Large intestine (tissue), 3 donors: ENCODE measurements around the gene MORN4. TPM values are rescaled to one million over a fixed set of nuclear protein-coding genes. Genes with fewer than 3 reads are reported as not detected.
"Not testable (repeated sequence)": the region's sequence is repeated elsewhere in the genome, so short reads cannot be mapped to it uniquely, and the experiment has no call there.

ENCODE experiments used
- DNase-seq, 2 donors: peaks; one replicate each; pipeline versions ENCODE4 v3.0.0 to v3.0.0-alpha.2; 2013
- H3K27ac ChIP-seq: one replicate; pipeline ENCODE4 v1.5.1; 2013; ENCODE audit warnings: low read length
- H3K27me3 ChIP-seq: 2 replicates; pipeline ENCODE4 v1.6.1; 2013; ENCODE audit warnings: low read length; ENCODE audit not compliant: control insufficient read depth, insufficient read depth
- H3K36me3 ChIP-seq: 2 replicates; pipeline ENCODE4 v1.6.1; 2013; ENCODE audit warnings: low read length; ENCODE audit not compliant: control insufficient read depth, insufficient read depth
- H3K4me1 ChIP-seq: one replicate; pipeline ENCODE4 v1.6.1; 2013; ENCODE audit warnings: low read length; ENCODE audit not compliant: control insufficient read depth, insufficient read depth
- H3K4me3 ChIP-seq: one replicate; pipeline ENCODE4 v1.5.1; 2013; ENCODE audit warnings: low read length
- H3K9me3 ChIP-seq: one replicate; pipeline ENCODE4 v1.6.1; 2013; ENCODE audit warnings: mild to moderate bottlenecking, low read depth, low read length, moderate library complexity; ENCODE audit not compliant: control insufficient read depth
- WGBS: methylation state at CpG from one replicate; pipeline ENCODE4 v1.1.5; 2013; ENCODE audit warnings: low lambda C conversion rate; ENCODE audit not compliant: insufficient coverage; 5-methylcytosine and 5-hydroxymethylcytosine counted together
- polyA plus RNA-seq: library from polyadenylated mRNA; unstranded; fragments of 120-200 nt; gene quantifications from one replicate; pipeline ENCODE4 v1.2.1, GENCODE V29; 2013

Gene MORN4
- polyA plus RNA-seq, 1 donor: 18.7 TPM

DNA sequence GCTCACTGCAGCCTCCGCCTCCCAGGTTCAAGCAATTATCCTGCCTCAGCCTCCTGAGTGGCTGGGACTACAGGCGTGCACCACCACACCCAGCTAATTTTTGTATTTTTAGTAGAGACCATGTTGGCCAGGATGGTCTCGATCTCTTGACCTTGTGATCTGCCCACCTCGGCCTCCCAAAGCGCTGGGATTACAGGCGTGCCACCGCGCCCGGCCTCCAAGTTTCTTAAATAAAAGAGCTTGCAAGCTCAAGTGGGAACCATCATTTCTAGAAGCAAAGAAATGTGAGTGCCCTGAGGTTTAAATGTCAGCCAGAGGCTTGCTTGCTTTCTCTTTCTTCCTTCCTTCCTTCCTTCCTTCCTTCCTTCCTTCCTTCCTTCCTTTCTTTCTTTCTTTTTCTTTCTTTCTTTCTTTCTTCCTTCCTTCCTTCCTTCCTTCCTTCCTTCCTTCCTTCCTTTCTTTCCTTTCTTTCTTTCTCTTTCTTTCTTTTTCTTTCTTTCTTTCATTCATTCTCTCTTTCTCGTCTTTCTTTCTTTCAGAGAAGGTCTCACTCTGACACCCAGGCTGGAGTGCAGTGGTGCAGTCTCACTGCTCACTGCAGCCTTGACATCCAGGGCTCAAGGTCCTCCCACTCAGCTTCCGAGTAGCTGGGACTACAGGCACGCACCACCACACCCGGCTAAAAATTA, 9.3 kb upstream of the MORN4 start:
- H3K27ac ChIP-seq, H3K4me3 ChIP-seq, H3K27me3 ChIP-seq, H3K9me3 ChIP-seq, H3K4me1 ChIP-seq, DNase-seq: not testable (repeated sequence)
- H3K36me3 ChIP-seq: peaks cover 19% of the 10 kb centered on the region
- WGBS: 89% methylated on average over 1 of the region's 13 CpGs

DNA sequence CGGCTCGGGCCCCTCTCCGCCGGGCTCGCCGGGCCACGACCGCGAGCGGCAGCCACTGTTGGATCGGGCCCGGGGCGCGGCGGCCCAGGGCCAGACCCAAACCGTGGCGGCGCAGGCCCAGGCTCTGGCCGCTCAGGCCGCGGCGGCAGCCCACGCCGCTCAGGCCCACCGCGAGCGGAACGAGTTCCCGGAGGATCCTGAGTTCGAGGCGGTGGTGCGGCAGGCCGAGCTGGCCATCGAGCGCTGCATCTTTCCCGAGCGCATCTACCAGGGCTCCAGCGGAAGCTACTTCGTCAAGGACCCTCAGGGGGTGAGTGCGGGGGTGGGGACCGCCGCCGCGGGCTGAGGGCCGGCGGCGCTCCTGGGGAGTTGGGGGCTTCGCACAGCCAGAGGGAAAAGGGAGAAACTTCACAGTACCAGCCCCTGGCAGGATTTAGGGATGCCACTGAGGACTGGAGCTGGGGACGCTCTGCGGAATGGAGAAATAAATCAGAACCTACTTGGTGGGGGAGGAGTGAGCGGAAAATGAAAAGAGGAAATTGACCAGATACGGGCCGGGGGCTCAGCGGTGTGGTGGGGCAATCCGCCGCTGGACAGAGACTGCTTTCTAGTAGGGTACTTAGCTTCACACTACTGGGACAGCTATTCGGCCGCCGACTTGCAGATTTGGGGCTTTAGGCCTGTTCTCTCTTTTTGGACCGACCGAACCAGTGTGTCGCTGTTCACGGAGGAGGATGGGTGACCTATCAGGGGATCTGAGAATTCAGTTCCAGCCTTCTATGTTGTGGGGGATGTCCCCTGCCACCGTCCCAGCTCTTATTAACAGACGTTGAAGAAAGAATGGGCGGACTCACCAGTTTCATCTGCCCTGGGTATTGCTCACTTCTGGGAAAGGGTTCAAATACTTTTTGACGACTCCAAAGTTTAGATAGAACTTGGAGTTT, 7.8 kb upstream of the MORN4 start:
- 0% methylated on average over 2 of the region's 67 CpGs for WGBS
- H3K36me3 ChIP-seq: peaks cover 19% of the 10 kb centered on the region
- peak overlapping the region; percentile 64 for H3K4me3 ChIP-seq
- no peaks in the 10 kb centered on the region for H3K27me3 ChIP-seq
- peak in 1 of 2 donors; percentile 49 for DNase-seq
- no peaks in the 10 kb centered on the region for H3K9me3 ChIP-seq
- H3K27ac ChIP-seq: peak overlapping the region; percentile 49
- H3K4me1 ChIP-seq: peaks cover 5% of the 10 kb centered on the region

DNA sequence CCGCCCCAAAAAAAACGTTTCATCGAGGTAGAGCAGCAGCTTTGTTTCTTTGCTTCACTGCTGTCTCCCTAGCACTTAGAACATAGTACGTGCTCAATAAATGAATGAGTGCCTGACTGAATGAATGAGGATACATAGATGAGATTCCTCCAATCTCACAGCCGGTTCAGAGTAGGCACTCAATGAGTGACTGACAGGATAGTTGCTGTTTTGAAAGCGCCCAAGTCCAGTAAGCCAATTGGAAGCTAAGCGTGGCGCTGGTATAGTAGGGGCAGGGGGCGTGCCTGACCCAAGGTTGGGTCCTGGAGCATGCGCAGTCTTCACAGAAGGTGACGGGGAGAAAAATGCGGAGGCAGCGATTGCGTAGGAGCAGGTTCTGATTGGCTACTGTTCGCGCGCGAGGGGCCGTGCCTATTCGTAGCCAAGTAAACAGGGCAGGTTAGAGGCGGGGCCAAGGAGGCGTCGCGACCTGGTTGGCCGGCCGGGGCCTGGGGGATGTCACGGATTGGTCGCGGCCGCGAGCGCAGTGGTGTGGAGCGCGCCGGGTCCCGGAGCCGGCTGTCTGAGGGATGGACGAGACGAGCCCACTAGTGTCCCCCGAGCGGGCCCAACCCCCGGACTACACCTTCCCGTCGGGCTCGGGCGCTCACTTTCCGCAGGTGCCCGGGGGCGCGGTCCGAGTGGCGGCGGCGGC, 7.0 kb upstream of the MORN4 start, which contains the start of gene PI4K2A:
Gene PI4K2A, plus strand, starts transcription at position 498 of the 694 bp plus-strand sequence. Its CDS starts 72 bp downstream, at position 570.
- 17% methylated on average over 1 of the region's 54 CpGs for WGBS
- H3K27ac ChIP-seq: peak within 1 kb of the TSS; percentile 55

DNA sequence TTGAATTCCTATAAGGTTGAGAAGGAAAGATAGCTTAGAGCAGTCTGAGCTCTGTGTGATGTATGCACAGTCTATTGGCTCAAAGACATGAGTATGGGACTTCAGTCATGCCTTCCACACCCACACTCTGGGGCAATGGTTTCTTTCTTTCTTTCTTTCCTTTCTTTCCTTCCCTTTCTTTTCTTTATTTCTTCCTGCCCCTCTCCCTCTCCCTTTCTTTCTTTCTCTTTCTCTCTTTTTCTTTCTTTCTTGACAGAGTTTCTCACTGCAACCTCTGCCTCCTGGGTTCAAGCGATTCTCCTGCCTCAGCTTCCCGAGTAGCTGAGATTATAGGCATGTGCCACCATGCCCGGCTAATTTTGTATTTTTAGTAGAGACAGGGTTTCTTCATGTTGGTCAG, 5.8 kb upstream of the MORN4 start:
- H3K4me3 ChIP-seq, DNase-seq, H3K27me3 ChIP-seq, H3K36me3 ChIP-seq, H3K9me3 ChIP-seq, H3K27ac ChIP-seq, H3K4me1 ChIP-seq: not testable (repeated sequence)
- 100% methylated on average over 1 of the region's 3 CpGs for WGBS

More for the DNA sequence above, 7.0 kb upstream of the MORN4 start, which contains the start of gene PI4K2A:
- Histone ChIP-seq H3K9me3 (no peaks in the 10 kb centered on the region), H3K27me3 (no peaks in the 10 kb centered on the region), H3K4me3 (peak within 1 kb of the TSS; percentile 64), H3K4me1 (peaks cover 5% of the 10 kb centered on the region), H3K36me3 (peaks cover 16% of the 10 kb centered on the region)
- DNase-seq: peak; percentile 99 to 100

DNA sequence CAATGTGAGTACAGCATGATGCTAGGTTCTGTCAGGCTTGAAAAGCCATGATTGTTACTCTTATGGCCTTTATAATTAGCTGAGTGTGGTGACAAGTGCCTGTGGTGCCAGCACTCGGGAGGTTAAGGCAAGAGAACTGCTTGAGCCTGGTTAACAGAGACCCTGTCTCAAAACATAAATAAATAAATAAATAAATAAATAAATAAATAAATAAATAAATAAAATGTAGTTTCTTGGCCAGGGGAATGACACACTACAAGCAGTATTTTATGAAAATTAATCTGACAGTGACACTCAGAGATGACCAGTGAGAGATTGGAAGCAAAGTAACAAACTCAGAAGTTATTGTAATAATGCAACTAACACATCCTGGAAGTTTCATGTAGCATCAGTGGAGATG, 2.3 kb upstream of the MORN4 start:
- H3K27ac ChIP-seq: no peak overlapping the region
- no peaks in the 10 kb centered on the region for H3K9me3 ChIP-seq
- H3K4me1 ChIP-seq: no peaks in the 10 kb centered on the region
- no peaks in the 10 kb centered on the region for H3K27me3 ChIP-seq
- no peaks in the 10 kb centered on the region for H3K36me3 ChIP-seq
- 100% methylated on average over 1 of the region's 1 CpG for WGBS
- no peak for DNase-seq
- H3K4me3 ChIP-seq: no peak overlapping the region

DNA sequence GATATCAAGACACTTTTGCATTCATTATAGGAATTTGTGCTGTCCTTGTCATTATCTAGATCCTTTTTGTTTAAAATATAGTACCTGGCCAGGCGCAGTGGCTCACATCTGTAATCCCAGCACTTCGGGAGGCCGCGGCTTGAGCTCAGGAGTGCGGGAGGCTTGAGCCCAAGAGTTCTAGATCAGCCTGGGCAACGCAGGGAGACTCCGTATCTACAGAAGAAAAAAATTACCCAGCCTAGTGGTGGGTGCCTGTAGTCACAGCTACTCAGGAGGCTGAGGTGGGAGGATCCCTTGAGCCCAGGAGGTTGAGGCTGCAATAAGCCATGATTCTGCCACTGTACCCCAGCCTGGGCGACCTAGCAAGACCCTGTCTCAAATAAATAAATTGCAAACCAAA, 621 bp upstream of the MORN4 start:
- Histone ChIP-seq H3K27me3 (no peaks in the 10 kb centered on the region), H3K4me1 (no peaks in the 10 kb centered on the region), H3K9me3 (no peaks in the 10 kb centered on the region), H3K27ac (no peak overlapping the region), H3K4me3 (peak overlapping the region; percentile 78), H3K36me3 (no peaks in the 10 kb centered on the region)
- DNase-seq: no peak
- WGBS: no CpG with 5 or more reads among the region's 8 CpGs

DNA sequence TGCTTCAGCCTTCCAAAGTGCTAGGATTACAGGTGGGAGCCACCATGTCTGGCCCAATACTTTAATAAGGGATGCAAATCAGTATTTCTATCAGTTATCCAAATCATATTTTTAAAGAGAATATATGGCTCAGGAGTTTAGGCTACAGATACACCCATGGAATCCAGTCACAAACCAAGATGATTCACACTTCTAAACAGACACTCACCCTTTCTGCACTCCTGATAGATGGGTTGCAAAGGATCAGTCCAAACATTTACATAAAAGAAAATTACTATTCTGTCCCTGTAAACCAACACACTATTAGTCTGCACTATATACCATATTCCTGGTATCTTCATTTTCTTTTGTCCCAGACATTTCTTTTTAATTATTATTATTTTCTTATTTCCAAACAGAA, 2.2 kb downstream of the MORN4 start:
- no peak overlapping the region for H3K4me3 ChIP-seq
- no peaks in the 10 kb centered on the region for H3K4me1 ChIP-seq
- no peaks in the 10 kb centered on the region for H3K9me3 ChIP-seq
- no peaks in the 10 kb centered on the region for H3K36me3 ChIP-seq
- H3K27me3 ChIP-seq: no peaks in the 10 kb centered on the region
- no peak for DNase-seq
- no peak overlapping the region for H3K27ac ChIP-seq

DNA sequence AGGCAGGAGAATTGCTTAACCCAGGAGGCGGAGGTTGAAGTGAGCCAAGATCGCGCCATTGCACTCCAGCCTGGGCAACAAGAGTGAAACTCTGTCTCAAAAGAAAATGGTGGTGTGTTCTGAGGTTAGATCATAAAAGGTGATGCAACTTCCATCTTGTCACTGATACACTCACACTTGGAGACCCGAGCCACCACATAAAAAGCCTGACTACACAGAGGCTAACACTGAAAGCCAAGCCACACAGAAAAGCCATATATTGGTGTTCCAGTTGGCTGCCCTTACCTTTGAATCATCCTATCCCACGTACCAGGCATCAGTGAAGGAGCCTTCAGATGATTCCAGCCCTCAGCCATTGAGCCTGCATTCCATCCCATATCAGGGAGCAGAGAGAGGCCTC, 4.0 kb downstream of the MORN4 start:
- no peak overlapping the region for H3K27ac ChIP-seq
- no peaks in the 10 kb centered on the region for H3K9me3 ChIP-seq
- no peaks in the 10 kb centered on the region for H3K27me3 ChIP-seq
- no peaks in the 10 kb centered on the region for H3K36me3 ChIP-seq
- H3K4me3 ChIP-seq: no peak overlapping the region
- no peak for DNase-seq
- H3K4me1 ChIP-seq: no peaks in the 10 kb centered on the region
- no CpG with 5 or more reads among the region's 5 CpGs for WGBS

DNA sequence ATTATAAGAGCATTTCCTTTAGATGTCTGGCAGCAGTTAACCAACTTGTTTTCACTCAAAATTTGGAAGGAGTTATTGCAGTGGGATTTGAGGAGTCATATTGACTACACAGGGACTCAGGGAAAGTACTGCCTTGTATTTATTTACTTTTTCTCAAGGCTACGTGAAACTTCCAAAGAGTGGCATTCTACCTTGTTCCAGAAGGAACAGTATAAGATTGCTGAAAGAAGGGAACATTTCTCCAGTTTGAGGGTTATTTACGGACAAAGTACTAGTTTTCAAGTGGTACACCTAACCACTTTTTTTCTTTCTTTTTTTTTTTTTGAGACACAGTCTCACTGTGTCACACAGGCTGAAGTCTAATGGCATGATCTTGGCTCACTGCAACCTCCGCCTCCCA, 5.1 kb downstream of the MORN4 start:
- DNase-seq: no peak
- Histone ChIP-seq H3K4me1 (peaks cover 3% of the 10 kb centered on the region), H3K9me3 (no peaks in the 10 kb centered on the region), H3K4me3 (no peak overlapping the region), H3K27ac (no peak overlapping the region), H3K27me3 (no peaks in the 10 kb centered on the region), H3K36me3 (no peaks in the 10 kb centered on the region)
- no CpG with 5 or more reads among the region's 3 CpGs for WGBS

DNA sequence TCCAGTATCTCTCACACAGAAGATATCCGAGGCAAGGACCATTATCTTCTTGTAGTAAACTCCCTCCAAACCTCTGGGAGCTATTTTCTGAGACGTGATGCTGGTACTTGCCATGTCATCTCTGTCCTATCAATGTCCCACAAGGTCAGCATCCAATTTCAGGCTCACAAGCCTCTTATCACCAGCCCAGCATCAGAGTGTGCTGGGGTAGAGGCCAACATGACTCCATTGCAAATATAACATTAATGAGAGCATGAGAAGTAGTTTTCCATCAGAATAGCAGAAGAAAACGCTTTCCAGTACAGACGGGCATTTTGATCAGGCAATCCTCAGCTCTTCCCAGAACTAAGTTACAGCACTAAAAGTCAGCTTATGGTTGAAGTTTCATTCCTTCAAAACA, 5.6 kb downstream of the MORN4 start:
- Histone ChIP-seq H3K36me3 (no peaks in the 10 kb centered on the region), H3K4me3 (no peak overlapping the region), H3K27ac (no peak overlapping the region), H3K27me3 (no peaks in the 10 kb centered on the region), H3K9me3 (no peaks in the 10 kb centered on the region), H3K4me1 (peaks cover 3% of the 10 kb centered on the region)
- no CpG with 5 or more reads among the region's 4 CpGs for WGBS
- no peak for DNase-seq
